SK-N-MC (cell line): Measurements from ENCODE around the gene KNG1.

Experiments used
- EZH2 ChIP-seq: fragments of 200-600 bp; sonication (generic); IDR thresholded peaks from one replicate; pipeline ENCODE4 v1.6.1; 2017; ENCODE audit warnings: antibody characterized with exemption
- FOXP2 ChIP-seq: optimal IDR thresholded peaks from 2 replicates; pipeline ENCODE3; 2011; ENCODE audit warnings: mild to moderate bottlenecking, moderate library complexity; ENCODE audit not compliant: insufficient read depth; ENCODE audit errors: extremely low read length, control extremely low read depth
- POLR2AphosphoS5 ChIP-seq: IDR thresholded peaks from 2 replicates; pipeline ENCODE4 v1.6.1; 2012; ENCODE audit warnings: mild to moderate bottlenecking, low read depth, low read length, borderline replicate concordance

- TF ChIP-seq POLR2AphosphoS5, result no peak
- no peak for TF ChIP-seq EZH2
- no peak for TF ChIP-seq FOXP2
Measured at GRCh38 chr3:186785495-186786018, 68.4 kb downstream of the KNG1 start.
